GM21423 (cell line): ENCODE data around the gene GOPC.
"Not testable (repeated sequence)": the region's sequence is repeated elsewhere in the genome, so short reads cannot be mapped to it uniquely, and the experiment has no call there.

ENCODE experiments used
- ATAC-seq: cut with Tn5 transposase; IDR thresholded peaks from one replicate; pipeline ENCODE4 v1.9.1; 2021; ENCODE audit warnings: mild to moderate bottlenecking, moderate library complexity; ENCODE audit not compliant: unreplicated experiment

Gene GOPC

DNA sequence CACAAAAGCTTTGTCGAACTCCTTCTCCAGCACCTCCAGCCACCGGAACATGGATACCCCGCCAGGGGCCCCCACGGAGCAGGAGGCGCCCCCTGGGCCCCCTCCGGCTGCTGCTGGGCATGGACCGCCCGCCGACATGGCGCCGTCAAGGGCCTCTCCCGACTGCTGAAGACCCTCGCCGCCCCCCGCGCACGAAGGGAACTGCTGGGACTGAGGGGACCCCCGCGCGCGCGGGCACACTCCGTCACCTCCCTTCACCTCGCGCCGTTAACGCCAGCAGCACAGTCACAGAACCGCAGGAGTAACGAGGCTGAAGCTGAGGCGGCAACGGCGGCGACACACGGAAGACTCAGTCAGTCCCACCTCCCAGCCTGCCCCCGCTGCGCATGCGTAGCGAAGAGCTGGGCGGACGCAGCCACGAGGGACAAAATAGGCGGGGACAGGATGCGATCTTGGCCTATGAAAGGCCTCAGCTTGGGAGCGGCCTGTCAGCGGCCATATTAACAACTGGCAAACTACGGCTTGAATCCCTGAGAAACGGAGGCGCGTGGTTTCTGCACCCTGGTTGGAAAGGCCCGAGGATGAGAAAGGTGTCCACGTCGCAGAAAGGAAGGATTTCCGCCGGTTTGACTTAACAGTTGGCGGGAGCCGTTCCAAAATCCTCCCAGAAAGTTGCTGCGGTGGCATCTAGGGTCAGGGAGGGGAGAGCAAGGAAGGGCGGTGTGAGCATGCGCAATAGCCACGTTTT, at the start of gene GOPC:
GOPC (minus strand) TSS at position 361 of the 748 bp plus-strand sequence; CDS start at position 138, 223 bp downstream.
- ATAC-seq, result peak; percentile 90

DNA sequence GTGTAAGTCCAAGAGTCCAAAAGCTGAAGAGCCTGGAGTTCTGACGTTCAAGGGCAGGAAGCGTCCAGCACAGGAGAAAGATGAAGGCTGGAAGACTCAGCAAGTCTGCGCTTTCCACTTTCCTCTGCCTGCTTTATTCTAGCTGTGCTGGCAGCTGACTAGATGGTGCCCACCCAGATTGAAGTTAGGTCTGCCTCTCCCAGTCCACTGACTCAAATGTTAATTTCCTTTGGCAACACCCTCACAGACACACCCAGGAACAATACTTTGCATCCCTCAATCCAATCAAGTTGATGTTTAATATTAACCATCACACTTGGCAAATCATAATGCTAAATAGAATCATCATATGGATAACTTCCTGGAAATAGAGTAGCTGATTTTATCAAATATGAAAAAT, 49.7 kb upstream of the GOPC start:
- not testable (repeated sequence) for ATAC-seq

DNA sequence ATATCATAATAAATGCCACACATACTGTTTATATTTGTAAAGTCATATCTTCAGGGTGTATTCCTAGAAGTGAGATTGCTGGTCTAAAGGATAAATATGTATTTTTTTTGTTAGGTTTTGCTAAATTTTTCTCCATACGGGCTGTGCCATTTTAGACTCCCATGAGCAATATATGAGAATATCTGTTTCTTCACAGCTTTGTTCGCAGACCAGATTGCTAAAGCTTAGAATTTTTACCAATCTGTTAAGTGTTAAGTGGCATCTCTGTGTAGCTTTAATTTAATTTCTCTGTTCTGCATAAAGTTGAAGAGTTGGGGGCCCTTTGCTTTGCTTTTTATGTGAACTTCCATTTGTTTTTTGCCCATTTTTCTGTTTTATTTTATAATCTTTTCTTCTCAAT, 40.7 kb upstream of the GOPC start:
- no peak for ATAC-seq

DNA sequence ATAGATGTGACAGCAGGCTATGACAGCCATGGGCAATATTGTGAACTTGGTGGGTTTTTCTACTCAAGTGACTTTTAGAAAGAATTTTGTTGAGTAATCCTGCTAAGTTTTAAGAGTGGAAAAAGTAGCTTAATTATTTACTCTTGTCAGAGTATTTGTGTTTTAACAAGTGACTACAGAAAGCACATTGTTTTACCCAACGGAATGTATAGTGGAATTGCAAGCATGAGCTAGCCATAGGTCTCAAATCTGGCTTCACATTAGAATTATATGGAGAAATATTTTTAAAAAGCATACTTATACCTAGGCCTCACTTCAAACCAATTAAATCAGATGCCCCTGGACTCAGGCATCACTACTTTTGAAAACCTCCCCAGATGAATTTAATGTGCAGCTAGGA, 35.5 kb upstream of the GOPC start:
- ATAC-seq, result no peak

DNA sequence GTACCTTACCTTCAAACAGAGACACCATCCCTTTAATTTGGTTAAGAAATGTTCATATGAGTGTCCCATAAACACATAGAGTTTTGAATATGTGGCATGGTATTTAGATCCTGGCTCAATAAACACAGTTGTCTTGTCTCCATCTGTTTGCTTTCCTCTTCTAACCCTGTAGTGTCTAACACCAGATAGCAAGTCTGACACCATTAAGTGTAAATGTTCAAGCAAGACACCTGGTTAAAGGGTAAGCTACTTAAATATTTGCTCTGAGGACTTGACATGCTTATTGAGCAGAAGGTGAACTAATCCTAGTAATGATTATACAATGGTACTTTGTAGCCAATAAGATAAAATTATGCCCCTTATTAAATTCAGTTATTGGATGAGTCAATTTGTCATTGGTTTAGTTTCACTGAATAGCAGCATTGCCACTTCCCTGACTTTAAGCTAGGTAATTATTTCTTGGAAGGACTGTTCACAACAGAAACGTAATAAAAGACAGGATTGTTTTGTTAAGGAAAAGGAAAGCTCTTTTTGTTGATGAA, 26.9 kb upstream of the GOPC start:
- ATAC-seq, result no peak

DNA sequence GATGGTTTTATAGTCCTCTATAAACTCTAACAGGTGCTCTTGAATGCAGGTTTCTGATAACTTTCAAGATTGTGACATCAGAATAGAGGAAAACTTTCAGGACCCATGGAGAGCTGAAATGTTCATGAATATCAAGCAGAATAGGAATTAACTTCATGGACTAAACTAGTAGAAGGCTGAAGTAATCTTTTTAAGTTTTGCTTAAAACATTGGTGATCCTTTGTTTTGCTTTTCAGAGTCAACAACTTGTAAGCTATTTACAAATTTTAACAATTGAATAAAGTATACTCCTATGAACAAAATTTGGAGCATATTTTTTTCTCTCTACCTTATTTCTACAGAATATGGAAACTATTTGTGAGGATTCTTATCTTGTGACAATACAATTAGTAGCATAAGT, 25.2 kb upstream of the GOPC start:
- ATAC-seq, result no peak

DNA sequence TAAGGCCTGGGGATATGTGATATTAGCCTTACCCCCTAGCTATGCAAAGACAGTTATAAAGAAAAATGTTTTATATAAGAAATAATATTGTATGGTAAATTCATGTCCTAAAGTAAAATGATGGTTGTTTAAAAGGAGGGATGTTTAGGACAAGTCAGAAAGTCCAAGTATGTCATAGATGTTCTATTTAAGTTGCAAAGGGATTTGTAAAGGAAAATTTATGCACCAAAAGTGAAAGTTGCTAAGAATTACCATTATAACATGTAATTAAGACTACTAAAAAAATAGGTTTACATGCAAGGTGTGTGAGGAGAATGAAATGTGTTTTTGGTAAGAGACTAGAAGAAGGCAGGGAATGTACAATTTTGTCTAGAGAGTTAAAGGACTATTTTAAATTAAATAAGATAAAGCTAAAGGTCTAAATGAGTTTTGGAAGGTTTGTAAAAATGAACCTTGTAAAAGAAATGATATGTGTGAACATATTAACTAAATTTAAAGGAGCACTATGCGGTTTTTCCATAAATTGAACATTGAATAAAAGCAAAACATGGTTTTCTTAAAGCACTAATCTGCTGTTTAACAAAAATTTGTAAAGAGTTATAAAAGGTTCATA, 22.7 kb upstream of the GOPC start:
- no peak for ATAC-seq

DNA sequence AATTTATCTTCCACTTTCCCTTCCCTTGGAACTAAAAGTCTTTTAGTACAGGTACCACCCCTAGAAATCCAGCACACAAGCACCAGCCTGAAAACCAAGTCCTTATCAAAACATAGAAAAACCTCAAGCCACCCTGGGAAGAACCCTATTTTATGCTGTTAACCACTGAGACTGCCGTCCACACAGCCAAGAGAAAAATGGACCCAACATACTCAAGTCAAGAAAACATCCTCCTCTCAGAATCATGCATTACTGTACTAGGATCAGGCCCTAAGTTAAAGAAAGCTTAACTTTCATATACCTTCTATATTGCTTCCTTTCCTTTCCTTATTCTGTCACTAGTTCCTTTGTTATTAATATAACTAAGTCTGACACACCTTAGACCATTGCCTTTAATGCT, 16.9 kb upstream of the GOPC start:
- no peak for ATAC-seq

DNA sequence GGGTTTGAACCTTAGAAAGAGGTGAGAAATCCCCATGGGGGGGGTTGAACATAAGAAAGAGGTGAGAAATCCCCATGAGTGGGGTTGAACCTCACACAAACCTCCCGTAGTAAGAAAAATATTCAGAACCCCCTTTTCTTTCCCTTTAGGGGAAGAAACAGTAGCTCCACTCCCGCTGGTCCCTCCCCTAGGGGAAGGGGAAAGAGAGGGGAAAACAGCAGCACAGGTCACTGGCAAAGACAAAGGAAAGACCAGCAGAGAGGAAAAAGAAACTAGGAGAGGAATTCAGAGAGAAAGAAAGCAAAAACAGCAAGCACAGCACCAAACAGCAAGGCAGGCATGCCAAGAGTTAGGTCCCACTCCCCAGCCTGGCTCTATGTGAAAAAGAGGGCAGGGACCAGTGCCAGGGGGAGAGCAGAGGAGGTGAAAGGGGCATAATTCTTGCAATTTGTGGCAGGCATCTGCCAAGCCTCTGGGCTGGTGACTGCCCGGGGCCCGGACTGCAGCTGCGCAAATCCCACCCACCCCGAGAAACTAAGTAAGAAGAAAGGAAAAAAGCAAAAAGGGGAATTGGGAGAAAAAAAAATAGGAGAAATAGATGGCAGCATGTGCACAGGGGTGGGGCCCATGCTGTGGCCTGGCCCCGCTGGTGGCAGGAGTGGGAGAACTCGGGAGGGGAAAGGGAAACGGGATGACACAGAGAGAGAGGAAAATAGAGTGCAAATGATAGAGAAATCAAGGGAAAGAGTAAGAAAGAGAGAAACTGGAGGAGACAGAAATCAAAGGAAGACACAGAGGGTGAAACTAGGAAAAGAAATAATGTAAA, 15.1 kb upstream of the GOPC start:
- ATAC-seq, result no peak

DNA sequence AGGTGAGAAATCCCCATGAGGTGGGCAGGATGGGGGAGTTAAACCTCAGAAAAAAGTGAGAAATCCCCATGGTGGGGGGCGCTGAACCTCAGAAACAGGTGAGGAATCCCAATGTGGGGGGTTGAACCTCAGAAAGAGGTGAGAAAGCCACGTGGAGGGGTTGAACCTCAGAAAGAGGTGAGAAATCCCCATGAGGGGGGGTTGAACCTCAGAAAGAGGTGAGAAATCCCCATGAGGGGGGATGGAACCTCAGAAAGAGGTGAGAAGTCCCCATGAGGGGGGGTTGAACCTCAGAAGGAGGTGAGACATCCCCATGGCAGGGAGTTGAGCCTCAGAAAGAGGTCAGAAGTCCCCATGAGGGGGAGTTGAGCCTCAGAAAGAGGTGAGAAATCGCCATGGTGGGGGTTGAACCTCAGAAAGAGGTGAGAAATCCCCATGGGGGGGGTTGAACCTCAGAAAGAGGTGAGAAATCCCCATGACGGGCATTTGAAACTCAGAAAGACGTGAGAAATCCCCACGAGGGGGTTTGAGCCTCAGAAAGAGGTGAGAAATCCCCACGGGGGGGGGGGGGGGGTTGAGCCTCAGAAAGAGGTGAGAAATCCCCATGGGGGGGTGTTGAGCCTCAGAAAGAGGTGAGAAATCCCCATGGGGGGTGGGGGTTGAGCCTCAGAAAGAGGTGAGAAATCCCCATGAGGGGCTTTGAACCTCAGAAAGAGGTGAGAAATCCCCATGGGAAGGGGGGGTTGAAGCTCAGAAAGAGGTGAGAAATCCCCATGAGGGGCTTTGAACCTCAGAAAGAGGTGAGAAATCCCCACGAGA, 14.3 kb upstream of the GOPC start:
- ATAC-seq, result no peak

DNA sequence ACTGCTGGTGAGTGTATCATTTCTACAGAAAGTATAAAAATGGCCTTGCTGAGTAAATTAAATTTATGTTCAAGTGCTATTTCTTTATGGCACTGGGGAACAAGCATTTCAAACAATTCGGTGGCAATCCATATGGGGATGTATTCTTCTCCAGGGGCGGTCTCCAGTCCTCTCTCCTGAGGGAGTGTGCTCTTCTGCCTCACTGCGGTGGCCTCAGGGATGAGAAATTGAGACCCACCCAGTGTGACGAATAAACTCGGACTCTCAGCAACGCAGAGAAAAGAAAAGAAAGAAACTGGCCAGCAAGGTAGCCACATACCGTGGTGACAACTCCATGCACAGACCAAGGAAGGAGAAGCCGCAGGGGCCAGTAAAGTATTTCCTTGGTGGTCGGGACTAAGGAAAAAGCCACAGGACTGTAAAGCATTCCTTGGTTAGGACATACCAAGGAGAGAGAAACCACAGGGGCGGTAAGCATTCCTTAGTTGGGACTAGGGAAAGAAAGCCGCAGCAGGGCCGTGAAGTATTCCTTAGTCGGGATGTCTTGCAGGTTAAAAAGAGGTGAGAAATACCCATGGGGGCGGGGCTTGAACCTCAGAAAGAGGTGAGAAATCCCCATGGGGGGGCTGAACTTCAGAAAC, 13.6 kb upstream of the GOPC start:
- no peak for ATAC-seq

DNA sequence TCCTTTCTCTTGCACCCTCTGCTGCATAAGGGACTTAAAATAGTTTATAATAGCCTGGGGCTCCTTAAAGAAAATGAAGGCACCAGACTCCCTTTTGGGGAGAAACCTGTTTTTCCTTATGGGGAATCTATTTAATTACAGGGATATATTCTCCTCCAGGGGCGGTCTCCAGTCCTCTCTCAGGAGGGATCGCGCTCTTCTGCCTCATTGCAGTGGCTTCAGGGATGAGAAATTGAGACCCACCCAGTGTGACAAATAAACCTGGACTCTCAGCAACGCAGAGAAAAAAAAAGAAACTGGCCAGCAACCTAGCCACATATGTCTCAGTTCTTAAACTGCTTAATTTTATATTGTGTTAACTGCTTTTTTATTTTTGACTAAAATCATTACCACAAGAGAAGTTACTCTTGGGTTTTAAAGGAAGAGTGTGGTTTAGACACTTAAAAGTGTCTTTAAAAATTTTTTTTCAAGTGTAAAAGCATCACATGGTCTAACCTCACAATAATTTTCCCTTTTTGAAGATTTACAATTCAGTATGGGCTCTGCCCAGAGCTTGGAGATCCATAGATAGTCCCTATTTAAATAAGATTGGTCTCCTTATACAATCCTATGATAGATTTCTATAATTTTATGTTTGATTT, 11.7 kb upstream of the GOPC start:
- no peak for ATAC-seq

DNA sequence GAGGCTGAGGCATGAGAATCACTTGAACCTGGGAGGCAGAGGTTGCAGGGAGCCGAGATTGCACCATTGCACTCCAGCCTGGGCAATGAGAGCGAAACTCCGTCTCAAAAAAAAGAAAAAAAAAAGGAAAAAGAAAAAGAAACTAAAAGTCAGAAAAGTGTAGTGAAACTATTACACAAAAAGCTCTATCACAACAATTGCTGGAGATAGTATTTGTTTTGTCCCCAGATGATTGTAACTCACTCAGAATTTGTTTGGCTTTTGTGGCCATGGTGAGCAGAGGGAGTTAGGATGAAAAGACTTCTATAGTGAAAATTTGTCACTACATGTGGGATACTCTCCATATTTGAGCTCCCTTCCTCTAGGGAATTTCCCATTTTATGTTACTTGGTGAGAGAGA, 5.2 kb upstream of the GOPC start:
- ATAC-seq, result no peak

DNA sequence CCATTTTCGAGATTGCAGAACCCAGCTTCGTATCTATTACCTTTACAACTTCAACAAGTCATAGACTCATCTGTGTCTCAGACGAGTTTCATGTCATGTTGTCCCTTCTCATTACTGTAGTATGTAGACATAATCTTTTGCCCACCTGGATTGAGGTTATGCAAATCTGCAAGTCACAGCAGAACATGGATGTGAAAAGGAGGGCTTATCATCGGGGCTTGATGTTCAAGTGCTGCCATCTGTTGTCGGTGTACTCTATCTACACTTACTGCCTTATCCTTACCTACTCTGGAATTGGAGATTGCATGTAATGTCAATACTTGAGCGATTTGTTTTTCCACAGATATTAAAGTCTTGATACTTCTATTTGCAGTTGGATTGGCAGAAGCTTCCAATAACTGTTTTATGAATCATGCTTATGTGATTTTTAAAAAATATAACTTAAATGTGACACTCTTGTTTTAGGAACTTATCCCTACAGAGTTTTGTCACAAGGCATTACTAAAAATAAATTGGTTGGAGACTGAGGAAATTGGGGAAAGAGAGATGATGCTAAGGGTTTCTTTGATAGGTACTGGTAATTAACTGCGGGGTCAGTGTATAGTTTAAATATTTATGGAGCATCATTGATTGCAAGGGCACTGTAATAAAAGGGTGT, 3.0 kb upstream of the GOPC start:
- peak; percentile 46 for ATAC-seq

DNA sequence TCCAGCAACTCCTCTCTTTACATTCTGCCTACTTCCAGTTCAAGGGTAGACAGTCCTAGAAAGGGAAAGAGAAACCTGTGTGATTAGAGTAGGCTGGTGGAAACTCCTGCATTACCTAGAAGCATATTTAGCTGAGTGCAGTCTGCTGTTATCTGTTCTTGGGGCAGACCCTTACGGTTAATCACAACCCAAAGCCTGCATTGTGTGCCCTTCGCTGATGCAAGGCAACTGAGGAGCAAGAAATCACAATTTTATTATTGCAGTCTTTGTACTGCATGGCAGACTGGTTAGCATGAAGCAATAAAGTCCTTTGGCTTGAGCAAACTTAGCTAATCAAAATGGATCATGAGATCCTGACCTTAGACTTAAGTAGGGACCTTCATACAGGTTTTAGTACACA, 1.5 kb upstream of the GOPC start:
- no peak for ATAC-seq

DNA sequence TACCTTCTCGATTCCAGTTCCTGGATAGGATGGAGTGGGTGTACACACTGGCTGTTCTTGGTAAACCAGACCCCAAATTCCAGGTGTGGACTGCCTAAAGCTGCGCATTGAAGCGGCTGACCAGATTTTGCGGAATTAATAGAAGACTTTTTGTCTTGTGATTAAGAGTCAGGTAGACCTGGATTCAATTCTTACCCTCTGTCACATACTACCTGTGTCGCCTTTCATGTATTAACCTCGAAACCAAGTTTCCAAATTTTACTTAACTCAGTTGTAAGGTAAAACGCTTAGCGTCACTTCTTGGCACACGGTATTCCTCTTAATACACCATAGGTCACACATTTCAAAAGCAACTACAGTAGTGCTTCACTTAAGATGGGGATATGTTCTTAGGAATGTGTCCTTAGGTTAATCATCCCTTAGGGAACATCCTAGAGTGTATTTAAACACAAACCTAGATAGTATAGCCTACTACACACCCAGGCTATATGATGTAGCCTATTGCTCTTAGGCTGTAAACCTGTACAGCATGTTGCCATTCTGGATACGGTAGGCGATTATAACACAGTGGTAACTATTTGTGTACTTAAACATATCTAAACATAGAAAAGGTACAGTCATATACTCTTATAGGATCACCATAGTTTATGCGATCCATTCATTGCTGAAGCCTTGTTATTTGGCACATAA, 733 bp upstream of the GOPC start:
- ATAC-seq, result no peak

DNA sequence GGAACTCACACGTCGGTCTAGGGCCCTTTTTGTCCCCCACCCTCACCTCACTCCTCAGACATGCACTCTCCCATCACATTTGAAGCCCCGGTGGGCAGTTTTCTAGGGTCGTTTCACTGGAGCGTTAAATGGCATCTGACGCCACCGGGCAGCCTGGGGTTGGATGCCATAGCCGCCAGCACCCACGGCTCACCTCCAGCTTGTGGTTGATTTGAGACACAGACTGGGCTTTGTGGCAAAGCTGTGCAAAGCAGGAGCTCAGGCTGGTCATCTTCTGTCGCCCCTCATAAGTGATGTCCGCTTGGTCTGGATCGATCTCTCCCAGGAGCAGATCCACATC, 530 bp downstream of the GOPC start:
- ATAC-seq, result peak; percentile 14

DNA sequence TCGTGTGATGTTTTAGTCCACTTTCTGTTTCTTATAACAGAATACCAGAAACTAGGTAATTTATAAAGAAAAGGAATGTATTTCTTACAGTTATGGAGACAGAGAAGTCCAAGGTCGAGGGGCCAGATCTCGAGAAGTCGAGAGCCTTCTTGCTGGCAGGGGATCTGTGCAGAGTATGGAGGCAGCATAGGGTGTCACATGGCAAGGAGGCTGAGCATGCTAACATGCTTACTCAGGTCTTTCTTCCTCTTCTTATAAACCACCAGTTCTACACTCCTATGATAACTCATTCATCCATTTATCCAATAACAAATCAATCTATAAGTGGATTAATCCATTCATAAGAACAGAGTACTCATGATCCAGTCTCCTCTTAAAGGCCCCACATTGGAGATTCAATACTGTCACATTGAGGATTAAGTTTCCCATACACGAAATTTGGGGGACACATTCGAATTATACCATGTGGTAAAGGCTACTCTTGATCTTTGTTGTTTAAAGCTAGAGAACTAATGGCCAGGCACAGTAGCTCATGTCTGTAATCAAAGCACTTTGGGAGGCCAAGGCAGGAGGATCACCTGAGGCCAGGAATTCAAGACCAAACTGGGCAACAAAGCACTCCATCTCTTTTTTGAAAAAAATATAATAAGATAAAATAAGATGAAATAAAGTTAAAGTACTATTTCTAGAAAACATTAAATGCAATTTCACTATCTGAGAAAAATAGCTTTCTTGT, 2.1 kb downstream of the GOPC start:
- ATAC-seq, result no peak
